ENCODE data around the gene UNC5C.

UNC5C gene

DNA sequence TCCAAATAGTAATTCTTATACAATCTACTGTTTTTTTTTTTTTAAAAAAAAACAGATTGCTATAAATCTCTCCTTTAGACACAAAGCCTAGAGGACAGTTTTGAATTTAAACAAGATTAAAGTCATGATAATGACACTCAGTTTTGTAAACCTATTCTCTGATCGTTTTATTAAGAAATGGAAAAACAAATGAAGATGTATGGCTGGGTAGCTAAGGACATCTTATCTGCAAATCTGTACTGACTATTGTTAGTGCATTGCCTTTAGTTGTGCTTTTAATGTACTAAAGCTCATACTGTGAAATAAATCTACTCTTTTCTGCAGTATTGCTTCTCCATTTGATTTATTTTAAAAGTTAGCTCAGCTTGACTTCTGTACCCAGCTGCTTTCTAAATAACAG, 155.0 kb downstream of the UNC5C start:
- Histone ChIP-seq H3K4me3 (ENCODE audit: low read depth, low read length, poor library complexity, severe bottlenecking) (no peak overlapping the region), H2AFZ (ENCODE audit: low read length) (no peak overlapping the region), H3K9me2 (ENCODE audit: low read depth, low read length) (no peaks in the 10 kb centered on the region), H3K9me3 (ENCODE audit: low read length) (no peaks in the 10 kb centered on the region), H3F3A (ENCODE audit: insufficient read depth, low read length) (no peaks in the 10 kb centered on the region), H3K4me2 (ENCODE audit: low read length) (no peak overlapping the region), H4K20me1 (ENCODE audit: insufficient read depth, low read length) (no peaks in the 10 kb centered on the region), H3K27ac (ENCODE audit: low read depth, low read length, poor library complexity, severe bottlenecking) (no peak overlapping the region), H3K4me1 (ENCODE audit: insufficient read depth, low read length, severe bottlenecking) (no peaks in the 10 kb centered on the region), H3K79me2 (ENCODE audit: insufficient read depth, low read length) (no peaks in the 10 kb centered on the region), H3K36me3 (ENCODE audit: insufficient read depth, low read length) (no peaks in the 10 kb centered on the region), H3K27me3 (ENCODE audit: insufficient read depth, low read length) (no peaks in the 10 kb centered on the region), H3K9ac (ENCODE audit: low read length) (no peak overlapping the region)
- TF ChIP-seq, protein P1, sequence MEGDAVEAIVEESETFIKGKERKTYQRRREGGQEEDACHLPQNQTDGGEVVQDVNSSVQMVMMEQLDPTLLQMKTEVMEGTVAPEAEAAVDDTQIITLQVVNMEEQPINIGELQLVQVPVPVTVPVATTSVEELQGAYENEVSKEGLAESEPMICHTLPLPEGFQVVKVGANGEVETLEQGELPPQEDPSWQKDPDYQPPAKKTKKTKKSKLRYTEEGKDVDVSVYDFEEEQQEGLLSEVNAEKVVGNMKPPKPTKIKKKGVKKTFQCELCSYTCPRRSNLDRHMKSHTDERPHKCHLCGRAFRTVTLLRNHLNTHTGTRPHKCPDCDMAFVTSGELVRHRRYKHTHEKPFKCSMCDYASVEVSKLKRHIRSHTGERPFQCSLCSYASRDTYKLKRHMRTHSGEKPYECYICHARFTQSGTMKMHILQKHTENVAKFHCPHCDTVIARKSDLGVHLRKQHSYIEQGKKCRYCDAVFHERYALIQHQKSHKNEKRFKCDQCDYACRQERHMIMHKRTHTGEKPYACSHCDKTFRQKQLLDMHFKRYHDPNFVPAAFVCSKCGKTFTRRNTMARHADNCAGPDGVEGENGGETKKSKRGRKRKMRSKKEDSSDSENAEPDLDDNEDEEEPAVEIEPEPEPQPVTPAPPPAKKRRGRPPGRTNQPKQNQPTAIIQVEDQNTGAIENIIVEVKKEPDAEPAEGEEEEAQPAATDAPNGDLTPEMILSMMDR (IDR thresholded peaks at IDR 0.05; ENCODE audit: low read length): no peak
- no peak for TF ChIP-seq EZH2 (IDR thresholded peaks at IDR 0.05; ENCODE audit: borderline replicate concordance, low read length)

GRCh38 chr4:95388911-95389310, 159.9 kb downstream of the UNC5C start:
- Histone ChIP-seq H3K9ac (ENCODE audit: low read length) (no peak overlapping the region), H3F3A (ENCODE audit: insufficient read depth, low read length) (no peaks in the 10 kb centered on the region), H3K27ac (ENCODE audit: low read depth, low read length, poor library complexity, severe bottlenecking) (no peak overlapping the region), H3K79me2 (ENCODE audit: insufficient read depth, low read length) (no peaks in the 10 kb centered on the region), H4K20me1 (ENCODE audit: insufficient read depth, low read length) (no peaks in the 10 kb centered on the region), H3K4me1 (ENCODE audit: insufficient read depth, low read length, severe bottlenecking) (no peaks in the 10 kb centered on the region), H3K4me2 (ENCODE audit: low read length) (no peak overlapping the region), H3K4me3 (ENCODE audit: low read depth, low read length, poor library complexity, severe bottlenecking) (no peak overlapping the region), H2AFZ (ENCODE audit: low read length) (no peak overlapping the region), H3K27me3 (ENCODE audit: insufficient read depth, low read length) (no peaks in the 10 kb centered on the region), H3K9me2 (ENCODE audit: low read depth, low read length) (no peaks in the 10 kb centered on the region), H3K9me3 (ENCODE audit: low read length) (no peaks in the 10 kb centered on the region), H3K36me3 (ENCODE audit: insufficient read depth, low read length) (no peaks in the 10 kb centered on the region)
- TF ChIP-seq, protein P1 (IDR thresholded peaks at IDR 0.05; ENCODE audit: low read length): no peak
- TF ChIP-seq EZH2 (IDR thresholded peaks at IDR 0.05; ENCODE audit: borderline replicate concordance, low read length): no peak

DNA sequence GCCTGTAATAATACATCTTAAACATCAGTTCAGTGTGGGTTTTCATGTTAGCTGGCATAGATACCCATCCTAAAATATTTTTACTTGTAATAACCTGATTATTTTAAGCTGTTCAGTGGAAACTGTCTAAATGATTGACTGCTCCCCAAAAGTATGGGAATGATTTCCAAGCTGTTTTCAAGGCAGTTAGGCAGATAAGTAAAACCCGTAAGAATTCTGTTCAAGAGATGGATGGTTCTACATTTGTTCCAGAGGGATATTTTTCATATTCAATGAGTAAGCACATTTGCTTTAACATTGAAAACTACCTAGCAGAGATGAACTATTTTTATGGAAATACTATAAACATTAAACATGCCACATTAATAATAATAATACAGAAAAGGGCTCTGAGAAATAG, 161.1 kb downstream of the UNC5C start:
- Histone ChIP-seq H3K27ac (ENCODE audit: low read depth, low read length, poor library complexity, severe bottlenecking) (no peak overlapping the region), H3K9ac (ENCODE audit: low read length) (no peak overlapping the region), H3F3A (ENCODE audit: insufficient read depth, low read length) (no peaks in the 10 kb centered on the region), H3K4me1 (ENCODE audit: insufficient read depth, low read length, severe bottlenecking) (no peaks in the 10 kb centered on the region), H3K79me2 (ENCODE audit: insufficient read depth, low read length) (no peaks in the 10 kb centered on the region), H3K36me3 (ENCODE audit: insufficient read depth, low read length) (no peaks in the 10 kb centered on the region), H3K4me2 (ENCODE audit: low read length) (no peak overlapping the region), H3K9me2 (ENCODE audit: low read depth, low read length) (no peaks in the 10 kb centered on the region), H3K4me3 (ENCODE audit: low read depth, low read length, poor library complexity, severe bottlenecking) (no peak overlapping the region), H3K9me3 (ENCODE audit: low read length) (no peaks in the 10 kb centered on the region), H4K20me1 (ENCODE audit: insufficient read depth, low read length) (no peaks in the 10 kb centered on the region), H2AFZ (ENCODE audit: low read length) (no peak overlapping the region), H3K27me3 (ENCODE audit: insufficient read depth, low read length) (no peaks in the 10 kb centered on the region)
- TF ChIP-seq, protein P1 (IDR thresholded peaks at IDR 0.05; ENCODE audit: low read length): no peak
- TF ChIP-seq EZH2 (IDR thresholded peaks at IDR 0.05; ENCODE audit: borderline replicate concordance, low read length): no peak
